Glutamatergic neuron (in vitro differentiated cells): Measurements from ENCODE around the gene PNPLA7. TPM values are rescaled to one million over a fixed set of nuclear protein-coding genes. Genes with fewer than 3 reads are reported as not detected.

Experiments used
- DNase-seq: peaks from one replicate; pipeline ENCODE4 v3.0.0; 2022
- H3K27ac Mint-ChIP-seq: one replicate; pipeline ENCODE4 v1.8.0; 2020; ENCODE audit warnings: mild to moderate bottlenecking, mixed read lengths, inconsistent platforms; ENCODE audit not compliant: unreplicated experiment
- H3K27me3 Mint-ChIP-seq: one replicate; pipeline ENCODE4 v1.8.0; 2020; ENCODE audit warnings: mild to moderate bottlenecking, moderate library complexity, mixed read lengths, inconsistent platforms; ENCODE audit not compliant: unreplicated experiment
- H3K36me3 Mint-ChIP-seq: one replicate; pipeline ENCODE4 v1.8.0; 2020; ENCODE audit warnings: mild to moderate bottlenecking, mixed read lengths, inconsistent platforms; ENCODE audit not compliant: unreplicated experiment
- H3K4me1 Mint-ChIP-seq: one replicate; pipeline ENCODE4 v1.8.0; 2020; ENCODE audit warnings: mild to moderate bottlenecking, low read depth, mixed read lengths, inconsistent platforms; ENCODE audit not compliant: unreplicated experiment
- H3K4me3 Mint-ChIP-seq: one replicate; pipeline ENCODE4 v1.8.0; 2020; ENCODE audit warnings: mild to moderate bottlenecking, mixed read lengths, inconsistent platforms; ENCODE audit not compliant: unreplicated experiment
- H3K9me3 Mint-ChIP-seq: one replicate; pipeline ENCODE4 v1.8.0; 2020; ENCODE audit warnings: mild to moderate bottlenecking, moderate library complexity, mixed read lengths, inconsistent platforms; ENCODE audit not compliant: unreplicated experiment
- total RNA-seq: library from RNA; stranded (reverse); fragmentation: NEBNext Ultra II Directional; extraction: Animal tissue kit (Norgen Biotek cat#: 25700); gene quantifications from one replicate; pipeline ENCODE4 v1.2.1, GENCODE V29; 2021; ENCODE audit not compliant: unreplicated experiment
- TF ChIP-seq, protein P1 (sequence below): fragments of 200-600 bp; sonication (generic); IDR thresholded peaks from one replicate; pipeline ENCODE4 v1.5.0; 2021; ENCODE audit not compliant: partially characterized antibody, unreplicated experiment

PNPLA7 gene
- total RNA-seq, 1 donor from 2014 or later, result 6.7 TPM

DNA sequence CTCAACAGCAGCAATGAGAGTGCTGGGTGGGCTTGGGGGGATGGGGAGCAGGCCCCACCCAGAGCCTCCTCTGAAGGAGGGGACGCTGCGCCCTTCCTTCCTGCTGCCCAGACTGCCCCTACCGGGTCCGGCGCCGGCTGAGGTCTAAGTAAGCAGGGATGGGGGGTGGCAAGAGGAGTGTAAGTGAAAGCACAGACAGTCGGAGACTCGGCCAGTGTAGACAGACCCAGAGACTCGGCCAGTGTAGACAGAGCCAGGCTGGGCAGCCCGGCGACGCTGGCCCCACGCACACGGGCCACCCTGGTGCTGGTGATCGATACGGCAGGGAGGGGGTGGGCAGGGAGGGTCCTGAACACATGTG lies 101.6 kb downstream of the PNPLA7 start:
- Mint-ChIP-seq H3K36me3 (no peaks in the 10 kb centered on the region), H3K4me3 (no peak overlapping the region), H3K4me1 (peaks cover 4% of the 10 kb centered on the region), H3K9me3 (peaks cover 2% of the 10 kb centered on the region), H3K27me3 (peaks cover under 1% of the 10 kb centered on the region), H3K27ac (no peak overlapping the region)
- TF ChIP-seq, protein P1, sequence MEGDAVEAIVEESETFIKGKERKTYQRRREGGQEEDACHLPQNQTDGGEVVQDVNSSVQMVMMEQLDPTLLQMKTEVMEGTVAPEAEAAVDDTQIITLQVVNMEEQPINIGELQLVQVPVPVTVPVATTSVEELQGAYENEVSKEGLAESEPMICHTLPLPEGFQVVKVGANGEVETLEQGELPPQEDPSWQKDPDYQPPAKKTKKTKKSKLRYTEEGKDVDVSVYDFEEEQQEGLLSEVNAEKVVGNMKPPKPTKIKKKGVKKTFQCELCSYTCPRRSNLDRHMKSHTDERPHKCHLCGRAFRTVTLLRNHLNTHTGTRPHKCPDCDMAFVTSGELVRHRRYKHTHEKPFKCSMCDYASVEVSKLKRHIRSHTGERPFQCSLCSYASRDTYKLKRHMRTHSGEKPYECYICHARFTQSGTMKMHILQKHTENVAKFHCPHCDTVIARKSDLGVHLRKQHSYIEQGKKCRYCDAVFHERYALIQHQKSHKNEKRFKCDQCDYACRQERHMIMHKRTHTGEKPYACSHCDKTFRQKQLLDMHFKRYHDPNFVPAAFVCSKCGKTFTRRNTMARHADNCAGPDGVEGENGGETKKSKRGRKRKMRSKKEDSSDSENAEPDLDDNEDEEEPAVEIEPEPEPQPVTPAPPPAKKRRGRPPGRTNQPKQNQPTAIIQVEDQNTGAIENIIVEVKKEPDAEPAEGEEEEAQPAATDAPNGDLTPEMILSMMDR, result no peak
- peak; percentile 16 for DNase-seq

DNA sequence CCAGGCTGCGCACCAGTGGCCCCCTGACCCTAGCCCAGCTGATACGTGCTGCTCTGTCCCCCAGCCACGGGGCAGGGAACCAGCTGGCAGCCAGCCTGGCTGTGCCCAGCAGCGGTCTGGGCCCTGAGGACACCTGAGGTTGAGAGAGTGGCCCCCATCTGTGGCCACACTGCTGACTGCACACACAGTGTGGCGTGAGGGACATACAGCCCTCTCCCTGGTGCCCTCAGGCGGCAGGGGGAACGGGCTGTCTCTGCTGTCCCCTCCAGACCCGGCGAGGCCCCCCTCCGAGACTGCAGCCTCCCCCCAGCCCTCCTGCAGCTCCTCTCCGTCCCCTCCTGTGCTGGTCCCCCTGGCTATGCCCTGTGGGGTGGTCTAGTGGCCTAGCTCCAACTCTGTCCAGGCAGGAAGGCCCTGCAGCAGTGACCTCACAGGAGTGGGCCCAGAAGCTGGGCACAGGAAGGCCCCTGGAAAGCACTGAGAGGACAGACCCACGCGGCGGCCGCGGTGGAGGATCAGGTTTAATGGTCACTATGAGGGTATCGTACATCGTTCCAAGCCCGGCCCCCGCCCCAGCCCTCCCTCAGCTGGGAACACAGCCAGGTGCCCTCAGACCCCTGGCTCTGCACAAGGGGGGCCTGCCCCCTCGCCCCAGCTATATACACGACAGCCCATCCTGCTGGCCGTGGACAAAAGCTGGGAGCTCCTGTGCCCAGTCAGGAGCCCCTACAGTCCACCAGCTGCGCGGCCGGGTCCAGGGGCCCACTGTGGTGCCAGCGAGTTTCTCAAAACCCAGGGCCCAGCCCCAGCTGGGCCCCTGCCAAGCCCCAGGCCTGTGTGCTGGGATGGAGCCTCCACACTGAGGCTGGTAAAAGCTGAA lies 102.2 kb downstream of the PNPLA7 start:
- TF ChIP-seq, protein P1, result no peak
- H3K27ac Mint-ChIP-seq, result no peak overlapping the region
- no peaks in the 10 kb centered on the region for H3K27me3 Mint-ChIP-seq
- H3K36me3 Mint-ChIP-seq, result no peaks in the 10 kb centered on the region
- peaks cover 4% of the 10 kb centered on the region for H3K4me1 Mint-ChIP-seq
- H3K9me3 Mint-ChIP-seq, result peaks cover 2% of the 10 kb centered on the region
- DNase-seq, result peak; percentile 17
- H3K4me3 Mint-ChIP-seq, result no peak overlapping the region

DNA sequence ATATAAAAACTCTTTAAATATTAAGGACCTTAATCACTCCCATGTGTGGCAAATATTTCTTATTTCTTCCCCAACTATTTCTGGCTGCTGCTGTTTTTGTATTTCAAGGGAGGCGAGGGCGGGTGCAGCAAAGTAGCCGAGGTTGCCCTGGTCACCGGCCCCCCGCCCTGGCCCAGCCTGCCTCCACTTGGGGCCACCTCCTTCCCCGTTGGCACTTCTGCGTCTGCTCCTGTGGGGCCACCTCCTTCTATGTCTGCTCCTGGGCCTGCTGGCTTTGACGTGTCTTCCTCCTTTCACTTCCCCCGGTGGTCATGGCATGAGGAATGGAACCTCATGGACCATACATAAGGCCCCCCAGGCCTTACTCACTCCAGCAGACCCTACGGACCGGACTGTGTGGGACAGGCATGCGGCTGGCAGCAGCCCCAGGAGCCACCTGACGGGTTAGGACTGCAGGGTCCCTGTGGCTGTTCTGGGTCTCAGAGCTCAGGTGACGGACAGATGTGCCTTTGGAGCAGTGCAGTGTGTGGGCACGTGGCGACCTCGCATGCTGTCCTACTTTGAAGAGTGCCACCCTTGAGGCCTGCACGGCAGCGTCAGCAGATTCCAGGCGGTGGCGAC lies 103.2 kb downstream of the PNPLA7 start:
- Mint-ChIP-seq H3K36me3 (no peaks in the 10 kb centered on the region), H3K27ac (peak overlapping the region; percentile 59), H3K4me1 (peaks cover 5% of the 10 kb centered on the region), H3K4me3 (no peak overlapping the region), H3K27me3 (peaks cover under 1% of the 10 kb centered on the region), H3K9me3 (peaks cover 4% of the 10 kb centered on the region)
- peak; percentile 13 for DNase-seq
- TF ChIP-seq, protein P1, result no peak

DNA sequence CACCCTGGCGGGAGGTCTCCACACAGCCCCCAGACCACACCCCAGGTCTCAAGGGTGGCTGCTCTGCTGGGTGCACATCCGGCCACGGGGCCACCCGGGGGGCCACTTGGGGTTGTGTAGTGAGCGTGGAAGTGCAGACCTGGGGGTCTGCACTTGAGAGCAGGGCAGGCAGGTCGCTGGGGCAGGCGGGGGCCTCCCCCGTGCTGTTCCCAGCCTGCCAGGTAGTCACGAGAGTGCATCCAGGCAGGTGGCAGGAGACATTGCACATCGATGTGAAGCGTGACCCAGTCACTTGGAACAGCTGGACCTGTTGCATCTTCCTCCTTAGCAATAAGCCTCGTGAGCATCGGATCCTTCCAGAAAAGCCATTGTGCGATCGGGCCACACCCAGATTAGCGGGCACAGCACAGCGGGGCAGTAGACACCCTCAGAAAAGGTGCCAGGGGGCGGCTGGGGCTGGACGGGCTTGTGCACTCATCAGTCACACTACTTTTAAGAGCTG lies 104.2 kb downstream of the PNPLA7 start:
- no peak overlapping the region for H3K4me3 Mint-ChIP-seq
- H3K27me3 Mint-ChIP-seq, result peaks cover 2% of the 10 kb centered on the region
- DNase-seq, result peak; percentile 15
- no peak overlapping the region for H3K27ac Mint-ChIP-seq
- TF ChIP-seq, protein P1, result no peak
- H3K4me1 Mint-ChIP-seq, result peaks cover 6% of the 10 kb centered on the region
- no peaks in the 10 kb centered on the region for H3K36me3 Mint-ChIP-seq
- peaks cover 5% of the 10 kb centered on the region for H3K9me3 Mint-ChIP-seq
